HFF-Myc (cell line): ENCODE results near the gene GSG1L.
A peak's percentile ranks its signal among the peaks of the same experiment; 100 is the strongest.

Experiments used
- DNase-seq: peaks from one replicate; pipeline ENCODE4 v3.0.0-alpha.2; 2011; ENCODE audit warnings: low read depth; ENCODE audit errors: extremely low read depth
- H3K4me3 ChIP-seq: replicated peaks from 2 replicates; pipeline ENCODE4 v1.5.1; 2011; ENCODE audit warnings: low read depth, mild to moderate bottlenecking, control low read depth, low read length
- TF ChIP-seq, protein P1 (sequence below): IDR thresholded peaks from 2 replicates; pipeline ENCODE4 v1.5.1; 2012; ENCODE audit warnings: mild to moderate bottlenecking, low read depth, low read length, control low read depth; ENCODE audit errors: missing control alignments

The GSG1L gene

DNA sequence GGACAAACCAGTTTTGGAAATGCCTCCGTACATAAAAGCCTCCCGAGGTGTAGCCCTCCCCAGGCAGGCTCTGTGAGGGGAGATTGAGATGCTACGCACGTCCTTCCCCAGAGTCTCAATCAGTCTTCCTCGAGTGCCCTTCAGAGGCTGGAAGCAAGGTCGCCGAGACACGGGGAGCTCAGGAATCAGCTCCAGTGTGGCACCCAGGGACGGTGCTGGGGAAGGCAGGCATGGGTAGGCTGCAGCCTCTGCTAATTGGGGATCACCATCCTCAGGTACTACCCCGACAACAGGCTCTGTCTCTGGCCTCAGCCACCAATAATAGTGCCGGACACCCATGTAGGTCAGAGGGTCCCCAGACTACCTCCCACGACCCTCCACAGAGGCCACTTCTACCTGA is 28.1 kb upstream of the GSG1L start:
- TF ChIP-seq, protein P1, sequence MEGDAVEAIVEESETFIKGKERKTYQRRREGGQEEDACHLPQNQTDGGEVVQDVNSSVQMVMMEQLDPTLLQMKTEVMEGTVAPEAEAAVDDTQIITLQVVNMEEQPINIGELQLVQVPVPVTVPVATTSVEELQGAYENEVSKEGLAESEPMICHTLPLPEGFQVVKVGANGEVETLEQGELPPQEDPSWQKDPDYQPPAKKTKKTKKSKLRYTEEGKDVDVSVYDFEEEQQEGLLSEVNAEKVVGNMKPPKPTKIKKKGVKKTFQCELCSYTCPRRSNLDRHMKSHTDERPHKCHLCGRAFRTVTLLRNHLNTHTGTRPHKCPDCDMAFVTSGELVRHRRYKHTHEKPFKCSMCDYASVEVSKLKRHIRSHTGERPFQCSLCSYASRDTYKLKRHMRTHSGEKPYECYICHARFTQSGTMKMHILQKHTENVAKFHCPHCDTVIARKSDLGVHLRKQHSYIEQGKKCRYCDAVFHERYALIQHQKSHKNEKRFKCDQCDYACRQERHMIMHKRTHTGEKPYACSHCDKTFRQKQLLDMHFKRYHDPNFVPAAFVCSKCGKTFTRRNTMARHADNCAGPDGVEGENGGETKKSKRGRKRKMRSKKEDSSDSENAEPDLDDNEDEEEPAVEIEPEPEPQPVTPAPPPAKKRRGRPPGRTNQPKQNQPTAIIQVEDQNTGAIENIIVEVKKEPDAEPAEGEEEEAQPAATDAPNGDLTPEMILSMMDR, result no peak

GRCh38 chr16:28090646-28091377 is 27.3 kb upstream of the GSG1L start:
- TF ChIP-seq, protein P1, result peak; percentile 35
- no peak overlapping the region for H3K4me3 ChIP-seq
- DNase-seq, result no peak

More for the DNA sequence above, 28.1 kb upstream of the GSG1L start:
- no peak overlapping the region for H3K4me3 ChIP-seq
- no peak for DNase-seq

DNA sequence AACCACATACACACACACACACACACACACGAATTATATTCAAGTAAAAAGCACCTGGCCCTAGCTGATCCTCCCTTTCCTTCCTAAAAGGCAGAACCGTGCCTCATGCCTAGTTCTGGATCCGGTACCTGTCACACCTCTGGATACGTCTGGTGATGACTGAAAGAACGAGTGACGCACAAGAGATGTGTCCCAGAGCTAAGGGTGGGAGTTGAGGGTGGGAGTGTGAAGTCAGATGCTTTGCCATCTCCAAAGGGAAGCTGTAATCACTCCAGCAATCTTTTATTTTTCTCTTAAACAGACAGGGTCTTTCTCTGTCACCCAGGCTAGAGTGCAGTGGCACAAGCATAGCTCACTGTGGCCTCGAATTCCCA is 26.5 kb upstream of the GSG1L start:
- TF ChIP-seq, protein P1, result no peak
- no peak overlapping the region for H3K4me3 ChIP-seq
- DNase-seq, result no peak

- no peak overlapping the region for H3K4me3 ChIP-seq
- TF ChIP-seq, protein P1, result no peak
- DNase-seq, result no peak
Observed at GRCh38 chr16:28089205-28089991, 25.9 kb upstream of the GSG1L start.

DNA sequence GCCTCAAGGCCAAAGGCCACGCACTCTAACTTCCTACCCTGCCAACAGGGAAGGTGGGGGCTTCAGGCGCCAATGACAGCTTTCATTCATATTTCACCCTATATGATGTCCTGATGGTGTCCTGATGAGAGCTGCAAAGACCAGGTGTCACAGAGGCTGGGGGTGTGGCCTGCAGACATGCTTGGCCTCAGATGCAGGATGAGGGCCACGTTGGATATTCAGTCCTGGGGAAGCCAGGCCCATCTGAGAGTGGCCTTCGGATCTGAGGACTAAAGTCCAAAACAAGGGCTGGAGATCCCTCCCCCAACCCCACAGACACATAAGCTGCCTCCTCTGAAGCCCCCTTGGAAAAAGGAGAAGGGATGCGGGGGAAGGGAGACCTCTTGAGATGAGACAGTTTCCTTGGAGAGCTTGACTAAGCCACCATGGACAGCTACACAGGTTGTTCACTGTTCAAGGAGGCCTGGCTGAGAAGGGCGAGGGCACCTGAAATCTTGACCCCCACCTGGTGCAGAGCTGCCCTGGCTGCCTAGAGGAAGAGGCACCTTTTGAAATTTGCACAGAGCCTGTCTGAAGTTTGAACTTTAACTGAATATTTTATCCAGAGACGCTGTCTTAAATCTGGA is 24.3 kb upstream of the GSG1L start:
- no peak for DNase-seq
- TF ChIP-seq, protein P1, result no peak
- H3K4me3 ChIP-seq, result no peak overlapping the region

DNA sequence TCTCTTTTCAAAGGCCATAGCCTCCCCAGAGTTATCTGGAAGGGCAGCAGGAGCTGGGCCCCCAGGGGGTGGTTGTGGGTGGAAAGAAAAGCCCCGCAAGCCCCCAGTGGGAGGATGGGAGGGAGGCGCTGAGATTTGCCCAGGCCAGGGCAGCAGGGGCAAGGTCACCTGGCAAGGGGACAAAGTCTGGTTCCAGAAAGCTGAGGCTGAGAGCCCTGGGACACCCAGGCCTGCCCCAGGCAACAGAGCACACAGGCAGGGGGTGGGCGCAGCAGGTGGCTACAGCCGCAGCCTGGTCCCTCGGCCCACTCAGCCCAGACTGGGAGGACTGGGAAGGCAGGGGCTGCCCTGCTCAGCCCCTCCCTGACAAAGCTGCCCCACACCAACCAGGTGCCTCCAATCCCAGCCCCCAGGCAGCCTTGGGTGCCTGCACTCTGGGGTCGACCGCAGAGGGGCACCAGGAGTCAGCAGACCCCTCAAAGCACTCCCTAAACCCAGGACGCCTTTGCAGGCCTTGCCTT is 23.7 kb upstream of the GSG1L start:
- no peak overlapping the region for H3K4me3 ChIP-seq
- TF ChIP-seq, protein P1, result no peak
- DNase-seq, result no peak
